ENCODE measurements around the gene DOCK1.

Gene DOCK1

GRCh38 chr10:127132451-127132850 is 227.2 kb downstream of the DOCK1 start:
- H4K20me1 ChIP-seq (ENCODE audit: insufficient read depth, low read length) = no peaks in the 10 kb centered on the region
- H3K79me2 ChIP-seq (ENCODE audit: low read length) = no peaks in the 10 kb centered on the region
- no peaks in the 10 kb centered on the region for H3K36me3 ChIP-seq (replicated peaks; ENCODE audit: insufficient read depth, low read length)
- no peak overlapping the region for H3K4me2 ChIP-seq (ENCODE audit: low read depth, low read length)
- TF ChIP-seq CTCF (IDR thresholded peaks at IDR 0.05; ENCODE audit: low read length) (no peak), EZH2 (optimal IDR thresholded peaks at IDR 0.05; ENCODE audit: low read depth, low read length) (no peak), EZH2phosphoT487 (IDR thresholded peaks at IDR 0.05; ENCODE audit: low read length) (no peak)
- H3K27me3 ChIP-seq (replicated peaks; ENCODE audit: insufficient read depth, low read length) = no peaks in the 10 kb centered on the region
- H3K4me1 ChIP-seq (ENCODE audit: low read length) = no peaks in the 10 kb centered on the region
- no peaks in the 10 kb centered on the region for H3K9me3 ChIP-seq (replicated peaks; ENCODE audit: insufficient read depth, low read length)
- H3K27ac ChIP-seq (ENCODE audit: low read length) = no peak overlapping the region
- no peak overlapping the region for H3K4me3 ChIP-seq (ENCODE audit: low read length)
- no peak for DNase-seq
- no peak overlapping the region for H3K9ac ChIP-seq (ENCODE audit: low read length)
- H2AFZ ChIP-seq (ENCODE audit: low read length) = no peak overlapping the region
- no peaks in the 10 kb centered on the region for H3F3A ChIP-seq (ENCODE audit: insufficient read depth, low read length)
- H3K9me2 ChIP-seq (replicated peaks; ENCODE audit: insufficient read depth, low read length) = no peaks in the 10 kb centered on the region

GRCh38 chr10:127133225-127133624 is 228.0 kb downstream of the DOCK1 start:
- H3K79me2 ChIP-seq (ENCODE audit: low read length) = no peaks in the 10 kb centered on the region
- H3K9me3 ChIP-seq (replicated peaks; ENCODE audit: insufficient read depth, low read length) = no peaks in the 10 kb centered on the region
- DNase-seq = no peak
- no peaks in the 10 kb centered on the region for H3K4me1 ChIP-seq (ENCODE audit: low read length)
- no peak overlapping the region for H3K4me2 ChIP-seq (ENCODE audit: low read depth, low read length)
- no peak overlapping the region for H3K27ac ChIP-seq (ENCODE audit: low read length)
- H4K20me1 ChIP-seq (ENCODE audit: insufficient read depth, low read length) = no peaks in the 10 kb centered on the region
- no peak overlapping the region for H2AFZ ChIP-seq (ENCODE audit: low read length)
- no peaks in the 10 kb centered on the region for H3K9me2 ChIP-seq (replicated peaks; ENCODE audit: insufficient read depth, low read length)
- no peaks in the 10 kb centered on the region for H3K27me3 ChIP-seq (replicated peaks; ENCODE audit: insufficient read depth, low read length)
- no peak overlapping the region for H3K4me3 ChIP-seq (ENCODE audit: low read length)
- TF ChIP-seq EZH2 (optimal IDR thresholded peaks at IDR 0.05; ENCODE audit: low read depth, low read length) (no peak), EZH2phosphoT487 (IDR thresholded peaks at IDR 0.05; ENCODE audit: low read length) (no peak), CTCF (IDR thresholded peaks at IDR 0.05; ENCODE audit: low read length) (no peak)
- no peak overlapping the region for H3K9ac ChIP-seq (ENCODE audit: low read length)
- H3F3A ChIP-seq (ENCODE audit: insufficient read depth, low read length) = no peaks in the 10 kb centered on the region
- H3K36me3 ChIP-seq (replicated peaks; ENCODE audit: insufficient read depth, low read length) = no peaks in the 10 kb centered on the region

- Histone ChIP-seq H4K20me1 (ENCODE audit: insufficient read depth, low read length) (no peaks in the 10 kb centered on the region), H2AFZ (ENCODE audit: low read length) (no peak overlapping the region), H3K9me2 (replicated peaks; ENCODE audit: insufficient read depth, low read length) (no peaks in the 10 kb centered on the region), H3K9me3 (replicated peaks; ENCODE audit: insufficient read depth, low read length) (no peaks in the 10 kb centered on the region), H3K9ac (ENCODE audit: low read length) (no peak overlapping the region), H3K4me1 (ENCODE audit: low read length) (no peaks in the 10 kb centered on the region), H3F3A (ENCODE audit: insufficient read depth, low read length) (no peaks in the 10 kb centered on the region), H3K27me3 (replicated peaks; ENCODE audit: insufficient read depth, low read length) (no peaks in the 10 kb centered on the region), H3K27ac (ENCODE audit: low read length) (no peak overlapping the region), H3K4me3 (ENCODE audit: low read length) (no peak overlapping the region), H3K36me3 (replicated peaks; ENCODE audit: insufficient read depth, low read length) (no peaks in the 10 kb centered on the region), H3K4me2 (ENCODE audit: low read depth, low read length) (no peak overlapping the region), H3K79me2 (ENCODE audit: low read length) (no peaks in the 10 kb centered on the region)
- DNase-seq = no peak
- TF ChIP-seq EZH2 (optimal IDR thresholded peaks at IDR 0.05; ENCODE audit: low read depth, low read length) (no peak), EZH2phosphoT487 (IDR thresholded peaks at IDR 0.05; ENCODE audit: low read length) (no peak), CTCF (IDR thresholded peaks at IDR 0.05; ENCODE audit: low read length) (no peak)
Measured at GRCh38 chr10:127133672-127134500, 228.7 kb downstream of the DOCK1 start.

Measured in MM.1S (cell line).